Stomach (tissue), 9 donors: ENCODE data around the gene KCNQ1. TPM values are rescaled to one million over a fixed set of nuclear protein-coding genes. Genes with fewer than 3 reads are reported as not detected.

Source experiments
- DNase-seq, 2 donors: peaks; one replicate each; pipeline versions ENCODE4 v3.0.0 to v3.0.0-alpha.2; 2013 to 2019
- H3K27ac ChIP-seq, 5 donors: fragments of 200-600 bp in 4 of 5; sonication (generic) in 4 of 5; one replicate each; pipeline ENCODE4 v1.5.1; 2013 to 2019; ENCODE audit warnings: mild to moderate bottlenecking in 1 of 5, moderate library complexity in 1 of 5
- H3K27me3 ChIP-seq, 3 donors: fragments of 200-600 bp; sonication (generic); one replicate each; pipeline ENCODE4 v1.5.1; 2017 to 2019; ENCODE audit warnings: mixed run types in 1 of 3
- H3K36me3 ChIP-seq, 4 donors: fragments of 200-600 bp; sonication (generic); 1 replicate in 3 of 4; 2 replicates in 1 of 4; pipeline ENCODE4 v1.5.1; 2016 to 2019
- H3K4me1 ChIP-seq, 4 donors: fragments of 200-600 bp; sonication (generic); one replicate each; pipeline ENCODE4 v1.5.1; 2016 to 2019
- H3K4me3 ChIP-seq, 4 donors: fragments of 200-600 bp; sonication (generic) in 3 of 4; one replicate each; pipeline ENCODE4 v1.5.1; 2016 to 2019; ENCODE audit warnings: mild to moderate bottlenecking in 1 of 4
- H3K9me3 ChIP-seq, 4 donors: fragments of 200-600 bp; sonication (generic); one replicate each; pipeline ENCODE4 v1.5.1; 2016 to 2019
- CTCF ChIP-seq, 7 experiments: fragments of 450-650 bp in 4 of 7; fragments of 200-600 bp in 3 of 7; sonication (generic) in 3 of 7; IDR thresholded peaks; one replicate each; pipeline ENCODE4 v1.5.1; 2016 to 2019; ENCODE audit warnings: antibody characterized with exemption in 7 of 7, control low read depth in 2 of 7, mild to moderate bottlenecking in 1 of 7
- EP300 ChIP-seq: sonication (generic); formaldehyde crosslinking; IDR thresholded peaks from one replicate; pipeline ENCODE4 v1.6.1; 2017; ENCODE audit warnings: antibody characterized with exemption
- POLR2A ChIP-seq, 4 donors: fragments of 450-650 bp; IDR thresholded peaks; one replicate each; pipeline ENCODE4 v1.6.1; 2016; ENCODE audit warnings: antibody characterized with exemption in 4 of 4, control low read depth in 2 of 4, mild to moderate bottlenecking in 1 of 4, moderate library complexity in 1 of 4
- POLR2AphosphoS5 ChIP-seq, 3 donors: sonication (generic); formaldehyde crosslinking; IDR thresholded peaks; one replicate each; pipeline ENCODE4 v1.6.1; 2016; ENCODE audit warnings: antibody characterized with exemption in 3 of 3
- WGBS, 5 donors: extraction: QIAGEN DNeasy Blood & Tissue Kit in 3 of 5; methylation state at CpG; one replicate each; pipeline versions ENCODE4 v1.1.5 to v1.1.7; 2013 to 2018; 5-methylcytosine and 5-hydroxymethylcytosine counted together
- intact Hi-C: fragments of 100-400 bp; cut with DNase I; formaldehyde crosslinking; loops from one replicate; pipeline ENCODE4 v1.15.1; 2023; ENCODE audit warnings: low total_unique reads
- polyA plus RNA-seq, 3 donors: library from polyadenylated mRNA; stranded (reverse); fragments of 200-250 nt; gene quantifications; one replicate each; pipeline ENCODE4 v1.2.3, GENCODE V29; 2013
- total RNA-seq, 5 donors: library from RNA; depleted of rRNA; stranded (reverse); fragments of >200 nt; gene quantifications; one replicate each; pipeline versions ENCODE4 v1.1.0 to v1.2.3, GENCODE V29; 2014 to 2016
- donor health status: healthy with polysubstance abuse.
- donor health status: Bipolar disorder and iron deficiency.
- donor health status: healthy.

KCNQ1 gene
- total and polyA plus RNA-seq, 8 donors: 12.1 to 155 (median 49.0) TPM

DNA sequence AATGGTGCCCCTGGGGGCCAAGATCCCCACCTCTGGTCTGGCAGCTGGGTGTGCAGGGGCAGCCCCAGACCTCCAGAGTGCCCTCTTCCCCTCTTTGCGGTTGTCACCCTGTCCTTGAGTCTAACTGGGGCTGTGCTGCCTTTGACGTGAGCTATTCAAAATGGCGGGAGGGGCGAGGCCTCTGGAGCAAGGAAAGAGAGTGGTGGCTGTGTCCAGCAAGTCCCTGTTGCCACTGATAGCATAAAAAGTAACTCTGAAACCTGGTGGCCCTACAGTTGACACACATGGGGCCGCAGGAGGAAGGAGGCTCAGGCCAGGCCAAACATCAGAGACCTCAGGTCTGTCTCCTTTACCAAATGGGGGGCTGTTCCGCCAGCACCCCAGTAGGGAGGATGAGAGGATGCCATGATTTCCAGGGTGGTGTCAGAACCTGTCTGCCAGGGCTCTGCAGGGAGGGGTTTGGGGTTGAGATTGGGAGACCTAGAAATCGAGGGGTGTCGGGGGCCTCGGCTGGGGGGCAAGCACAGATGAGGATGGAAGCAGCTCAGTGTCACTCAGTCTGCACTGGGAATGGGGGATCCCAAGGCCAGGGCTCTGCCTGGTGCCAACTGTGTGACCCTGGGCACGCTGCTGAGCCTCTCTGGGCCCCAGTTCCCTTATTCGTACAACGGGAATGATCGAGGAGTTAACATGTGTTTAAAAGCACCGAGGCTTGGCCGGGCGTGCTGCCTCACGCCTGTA, 304.2 kb downstream of the KCNQ1 start:
- DNase-seq: no peak
- no peak overlapping the region for H3K4me3 ChIP-seq
- H3K4me1 ChIP-seq: peaks cover 0 to 10% (median 4%) of the 10 kb centered on the region in 4 donors
- H3K27me3 ChIP-seq: no peaks in the 10 kb centered on the region
- H3K27ac ChIP-seq: no peak overlapping the region
- intact Hi-C loops: no loop called here
- TF ChIP-seq CTCF (IDR thresholded peaks at IDR 0.05) (no peak), EP300 (no peak), POLR2A (IDR thresholded peaks at IDR 0.05) (no peak), POLR2AphosphoS5 (IDR thresholded peaks at IDR 0.05) (no peak)
- H3K36me3 ChIP-seq: no peaks in the 10 kb centered on the region
- H3K9me3 ChIP-seq: no peaks in the 10 kb centered on the region
- 93 to 99% (median 96%) methylated on average over 17 of the region's 17 CpGs for WGBS, 5 donors

- Histone ChIP-seq H3K27me3 (no peaks in the 10 kb centered on the region), H3K27ac (no peak overlapping the region), H3K4me3 (no peak overlapping the region), H3K4me1 (peaks cover 0 to 10% (median 4%) of the 10 kb centered on the region in 4 donors), H3K9me3 (no peaks in the 10 kb centered on the region), H3K36me3 (no peaks in the 10 kb centered on the region)
- no peak for TF ChIP-seq POLR2AphosphoS5 (IDR thresholded peaks at IDR 0.05)
- intact Hi-C loops: no loop called here
- no peak for DNase-seq
- WGBS, 5 donors: 86 to 93% (median 90%) methylated on average over 9 of the region's 9 CpGs
These were observed 305.4 kb downstream of the KCNQ1 start for GRCh38 chr11:2750101-2750681.

GRCh38 chr11:2750682-2751522, 306.1 kb downstream of the KCNQ1 start:
- H3K4me3 ChIP-seq: no peak overlapping the region
- H3K27ac ChIP-seq: no peak overlapping the region
- H3K4me1 ChIP-seq: peaks cover 0 to 10% (median 4%) of the 10 kb centered on the region in 4 donors
- no peaks in the 10 kb centered on the region for H3K36me3 ChIP-seq
- intact Hi-C loops: no loop called here
- peak; percentile 40 to 62 for DNase-seq
- WGBS, 5 donors: 67 to 75% (median 69%) methylated on average over 23 to 24 of the region's 24 CpGs
- no peaks in the 10 kb centered on the region for H3K27me3 ChIP-seq
- TF ChIP-seq EP300 (no peak), POLR2A (IDR thresholded peaks at IDR 0.05) (no peak), CTCF (IDR thresholded peaks at IDR 0.05) (no peak), POLR2AphosphoS5 (IDR thresholded peaks at IDR 0.05) (no peak)
- H3K9me3 ChIP-seq: no peaks in the 10 kb centered on the region

- DNase-seq: no peak
- Histone ChIP-seq H3K4me1 (peaks cover 0 to 10% (median 4%) of the 10 kb centered on the region in 4 donors), H3K27me3 (no peaks in the 10 kb centered on the region), H3K9me3 (peaks cover 0 to 5% (median 0%) of the 10 kb centered on the region in 4 donors), H3K4me3 (no peak overlapping the region), H3K27ac (no peak overlapping the region), H3K36me3 (no peaks in the 10 kb centered on the region)
- intact Hi-C loops: no loop called here
- no peak for TF ChIP-seq EP300
- no peak for TF ChIP-seq CTCF (IDR thresholded peaks at IDR 0.05)
- no peak for TF ChIP-seq POLR2AphosphoS5 (IDR thresholded peaks at IDR 0.05)
- no peak for TF ChIP-seq POLR2A (IDR thresholded peaks at IDR 0.05)
- WGBS, 5 donors: 92 to 97% (median 95%) methylated on average over 19 to 24 of the region's 24 CpGs
These were observed 306.9 kb downstream of the KCNQ1 start for GRCh38 chr11:2751523-2752203.
